Effector memory CD4-positive, alpha-beta T cell (primary cell): Measurements from ENCODE around the gene SNX10.
"Not testable (repeated sequence)": the region's sequence is repeated elsewhere in the genome, so short reads cannot be mapped to it uniquely, and the experiment has no call there.

Experiments used
- DNase-seq, 3 donors: peaks; one replicate each; pipeline ENCODE4 v3.0.0-alpha.2; 2020
- H3K27ac ChIP-seq: 2 replicates; pipeline ENCODE4 v1.7.0; 2013; ENCODE audit warnings: mild to moderate bottlenecking, low read length, moderate library complexity; ENCODE audit not compliant: insufficient read depth, poor library complexity, severe bottlenecking
- H3K27me3 ChIP-seq: replicated peaks from 2 replicates; pipeline ENCODE4 v1.7.0; 2013; ENCODE audit warnings: mild to moderate bottlenecking, low read length; ENCODE audit not compliant: insufficient read depth, control insufficient read depth, poor library complexity, severe bottlenecking
- H3K36me3 ChIP-seq: 2 replicates; pipeline ENCODE4 v1.7.0; 2013; ENCODE audit warnings: mild to moderate bottlenecking, low read length, moderate library complexity; ENCODE audit not compliant: control insufficient read depth, insufficient read depth
- H3K4me1 ChIP-seq: 2 replicates; pipeline ENCODE4 v1.7.0; 2013; ENCODE audit warnings: low read length, mild to moderate bottlenecking; ENCODE audit not compliant: control insufficient read depth, insufficient read depth, poor library complexity, severe bottlenecking
- H3K4me3 ChIP-seq: 2 replicates; pipeline ENCODE4 v1.7.0; 2013; ENCODE audit warnings: low read length, low read depth, mild to moderate bottlenecking; ENCODE audit not compliant: insufficient read depth, poor library complexity, severe bottlenecking
- H3K9me3 ChIP-seq: 2 replicates; pipeline ENCODE4 v1.7.0; 2013; ENCODE audit warnings: mild to moderate bottlenecking, low read length, moderate library complexity; ENCODE audit not compliant: control insufficient read depth

The SNX10 gene

GRCh38 chr7:26280097-26280496, 11.6 kb upstream of the SNX10 start:
- no peak for DNase-seq
- Histone ChIP-seq H3K9me3 (no peaks in the 10 kb centered on the region), H3K36me3 (no peaks in the 10 kb centered on the region), H3K4me3 (no peak overlapping the region), H3K27me3 (no peaks in the 10 kb centered on the region), H3K27ac (no peak overlapping the region), H3K4me1 (no peaks in the 10 kb centered on the region)

DNA sequence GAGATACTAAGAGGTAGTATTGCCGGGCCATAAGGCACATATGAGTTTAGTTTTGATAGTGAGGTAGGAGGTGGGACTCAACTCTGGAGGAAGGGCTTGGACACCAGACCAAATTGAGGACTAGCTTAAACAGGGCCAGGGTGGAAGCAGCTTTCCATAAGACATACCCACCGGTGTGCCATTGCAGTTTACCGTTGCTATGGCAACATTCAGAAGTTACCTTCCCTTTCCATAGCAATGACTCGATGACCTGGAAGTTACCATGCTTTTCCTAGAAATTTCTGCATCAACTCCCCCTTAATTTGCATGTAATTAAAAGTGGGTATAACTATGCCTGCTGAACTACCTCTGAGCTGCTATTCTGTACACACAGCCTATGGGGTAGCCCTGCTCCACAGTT, 10.9 kb upstream of the SNX10 start:
- no peak for DNase-seq
- Histone ChIP-seq H3K4me1 (no peaks in the 10 kb centered on the region), H3K27ac (no peak overlapping the region), H3K36me3 (no peaks in the 10 kb centered on the region), H3K9me3 (no peaks in the 10 kb centered on the region), H3K4me3 (no peak overlapping the region), H3K27me3 (no peaks in the 10 kb centered on the region)

DNA sequence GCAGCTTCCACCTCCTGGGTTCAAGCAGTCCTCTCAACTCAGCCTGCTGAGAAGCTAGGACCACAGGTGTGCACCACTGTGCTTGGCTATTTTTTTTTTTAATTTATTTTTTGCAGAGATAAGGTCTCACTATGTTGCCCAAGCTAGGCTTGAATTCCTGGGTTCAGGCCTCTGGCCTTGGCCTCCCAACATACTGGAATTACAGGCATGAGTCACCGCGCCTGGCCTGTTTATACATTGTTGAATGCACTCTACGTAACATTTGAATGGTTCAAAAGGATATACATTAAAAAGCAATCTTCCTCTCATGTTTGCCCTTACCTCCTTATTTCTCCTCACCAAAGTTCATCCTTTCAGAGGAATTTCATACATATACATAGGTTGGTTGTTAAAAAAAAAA, 7.2 kb upstream of the SNX10 start:
- no peaks in the 10 kb centered on the region for H3K9me3 ChIP-seq

DNA sequence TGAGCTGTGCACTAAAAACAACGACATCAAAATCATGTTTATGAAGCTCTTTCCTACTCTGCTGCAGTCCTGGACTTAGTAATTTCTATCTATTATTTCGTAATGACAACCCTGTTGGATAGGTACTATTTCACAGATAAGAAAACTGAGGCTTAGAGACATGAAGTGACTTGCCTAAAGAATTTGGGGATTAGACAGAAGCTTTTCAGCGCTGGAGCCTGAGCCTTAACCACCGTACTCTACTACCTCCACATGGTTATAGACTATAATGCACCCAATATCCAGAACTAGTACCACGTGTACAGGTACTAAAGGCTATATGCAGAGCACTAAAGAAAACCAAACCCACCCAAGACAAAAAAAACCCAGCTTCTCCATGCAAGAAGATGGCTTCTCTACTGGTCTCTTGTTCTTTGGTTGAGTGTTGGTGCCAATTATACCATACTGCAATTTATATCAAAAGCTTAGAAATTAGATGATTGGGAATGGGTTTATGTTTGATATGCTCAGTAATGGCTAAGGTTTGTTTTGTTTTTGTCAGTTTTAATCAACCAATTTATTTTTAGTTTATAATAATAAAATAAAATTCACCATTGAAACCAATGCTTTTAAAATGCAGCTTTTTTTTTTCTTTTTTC, 6.5 kb upstream of the SNX10 start:
- DNase-seq: no peak
- no peaks in the 10 kb centered on the region for H3K27me3 ChIP-seq
- no peak overlapping the region for H3K27ac ChIP-seq
- no peak overlapping the region for H3K4me3 ChIP-seq
- H3K4me1 ChIP-seq: no peaks in the 10 kb centered on the region
- H3K36me3 ChIP-seq: no peaks in the 10 kb centered on the region
- no peaks in the 10 kb centered on the region for H3K9me3 ChIP-seq

More for the DNA sequence above, 7.2 kb upstream of the SNX10 start:
- Histone ChIP-seq H3K4me1 (no peaks in the 10 kb centered on the region), H3K27me3 (no peaks in the 10 kb centered on the region), H3K36me3 (no peaks in the 10 kb centered on the region), H3K4me3 (no peak overlapping the region), H3K27ac (no peak overlapping the region)
- DNase-seq: no peak

- no peak overlapping the region for H3K27ac ChIP-seq
- H3K9me3 ChIP-seq: no peaks in the 10 kb centered on the region
- no peaks in the 10 kb centered on the region for H3K4me1 ChIP-seq
- no peak overlapping the region for H3K4me3 ChIP-seq
- no peaks in the 10 kb centered on the region for H3K27me3 ChIP-seq
- H3K36me3 ChIP-seq: no peaks in the 10 kb centered on the region
- no peak for DNase-seq
Measured at GRCh38 chr7:26286157-26286556, 5.5 kb upstream of the SNX10 start.

- H3K4me1 ChIP-seq, H3K27me3 ChIP-seq, H3K4me3 ChIP-seq, DNase-seq, H3K9me3 ChIP-seq, H3K36me3 ChIP-seq, H3K27ac ChIP-seq: not testable (repeated sequence)
Measured at GRCh38 chr7:26288126-26288525, 3.5 kb upstream of the SNX10 start.

GRCh38 chr7:26291251-26291650, 411 bp upstream of the SNX10 start:
- Histone ChIP-seq H3K4me3 (peak overlapping the region; percentile 25), H3K4me1 (peaks cover 16% of the 10 kb centered on the region), H3K36me3 (no peaks in the 10 kb centered on the region), H3K9me3 (no peaks in the 10 kb centered on the region), H3K27ac (no peak overlapping the region), H3K27me3 (no peaks in the 10 kb centered on the region)
- no peak for DNase-seq

GRCh38 chr7:26292768-26293560, 1.3 kb downstream of the SNX10 start:
- peak overlapping the region; percentile 74 for H3K4me3 ChIP-seq

DNA sequence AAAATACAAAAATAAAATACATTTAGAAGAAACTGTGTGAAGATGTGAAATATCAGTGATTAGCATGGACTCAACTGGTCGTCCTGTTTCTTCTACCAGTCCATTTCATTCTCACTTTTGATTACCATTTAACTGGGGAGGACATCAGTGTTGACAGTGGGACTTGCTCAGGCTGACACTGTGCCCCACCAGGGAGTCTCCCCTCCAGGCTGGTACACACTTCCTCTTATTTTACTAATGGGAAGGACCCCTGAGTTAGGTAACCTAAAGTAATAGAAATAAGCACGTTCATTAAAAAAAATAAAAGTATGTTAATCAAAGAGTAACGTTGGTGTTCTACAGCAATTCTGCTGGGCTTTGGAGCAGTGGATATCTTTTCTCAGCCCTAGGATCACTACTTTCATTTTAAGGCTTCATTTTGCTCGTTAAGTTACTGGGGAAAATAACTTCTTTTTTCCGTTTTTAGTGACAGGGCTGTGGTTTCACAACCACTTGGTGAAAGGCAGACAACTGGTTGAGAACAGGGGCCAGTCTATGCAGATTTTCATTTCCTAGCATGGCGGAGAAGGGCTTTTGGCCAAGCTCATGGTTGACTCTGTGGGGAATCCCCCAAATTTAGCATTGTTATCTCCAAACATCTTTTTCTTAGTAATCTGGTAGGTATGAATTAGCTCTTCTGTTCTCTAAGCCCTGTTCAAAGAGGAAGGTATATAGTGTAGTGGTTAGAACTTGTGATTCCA, 2.1 kb downstream of the SNX10 start:
- Histone ChIP-seq H3K4me1 (peaks cover 16% of the 10 kb centered on the region), H3K27ac (peak overlapping the region; percentile 47), H3K36me3 (no peaks in the 10 kb centered on the region), H3K9me3 (no peaks in the 10 kb centered on the region), H3K4me3 (peak overlapping the region; percentile 18), H3K27me3 (no peaks in the 10 kb centered on the region)
- DNase-seq: peak; percentile 43 to 54 (median 46)

More at GRCh38 chr7:26292768-26293560, 1.3 kb downstream of the SNX10 start:
- no peaks in the 10 kb centered on the region for H3K27me3 ChIP-seq
- no peak overlapping the region for H3K27ac ChIP-seq
- H3K36me3 ChIP-seq: no peaks in the 10 kb centered on the region
- peaks cover 16% of the 10 kb centered on the region for H3K4me1 ChIP-seq
- no peak for DNase-seq
- no peaks in the 10 kb centered on the region for H3K9me3 ChIP-seq

DNA sequence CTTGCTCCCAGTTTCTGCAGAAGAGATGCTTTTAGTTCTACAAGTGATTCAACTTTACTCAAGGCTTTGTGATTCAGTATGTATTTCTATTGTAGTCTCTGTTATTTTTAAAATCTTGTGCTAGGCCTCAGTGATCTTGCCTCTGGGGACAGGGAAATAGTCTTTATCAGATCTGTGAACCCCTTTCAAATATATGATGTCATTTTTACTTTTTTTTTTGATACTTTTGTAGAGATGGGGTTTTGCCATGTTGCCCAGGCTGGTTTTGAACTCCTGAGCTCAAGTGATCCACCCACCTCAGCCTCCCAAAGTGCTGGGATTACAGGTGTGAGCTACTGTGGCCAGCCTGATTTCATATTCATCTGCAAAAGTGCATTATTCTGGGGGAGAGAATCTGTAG, 3.4 kb downstream of the SNX10 start:
- Histone ChIP-seq H3K36me3 (no peaks in the 10 kb centered on the region), H3K4me1 (peaks cover 16% of the 10 kb centered on the region), H3K27me3 (no peaks in the 10 kb centered on the region), H3K9me3 (no peaks in the 10 kb centered on the region), H3K27ac (peak overlapping the region; percentile 39), H3K4me3 (no peak overlapping the region)
- no peak for DNase-seq
